H1 (cell line): ENCODE results near the gene KLHL3. TPM values are rescaled to one million over a fixed set of nuclear protein-coding genes. Genes with fewer than 3 reads are reported as not detected.

Experiments
- ASH2L ChIP-seq: fragments of 200-600, 300-600 bp; sonication (generic); IDR thresholded peaks from one replicate; pipeline ENCODE4 v1.7.1; 2017; ENCODE audit warnings: low read length
- CBX5 ChIP-seq: fragments of 300-800, 300-1000 bp; sonication (generic); IDR thresholded peaks from 2 replicates; pipeline ENCODE4 v1.7.1; 2016; ENCODE audit warnings: antibody characterized with exemption, low read length, low read depth
- CTCF ChIP-seq, 3 experiments: IDR thresholded peaks; 1 replicate in 2 of 3; 2 replicates in 1 of 3; pipeline versions ENCODE4 v1.5.1 to v1.6.1; 2011; ENCODE audit warnings: low read length in 3 of 3, mild to moderate bottlenecking in 3 of 3, inconsistent platforms in 2 of 3, low read depth in 1 of 3, moderate library complexity in 1 of 3; ENCODE audit not compliant: insufficient read depth in 1 of 3; ENCODE audit errors: control extremely low read depth in 1 of 3
- E2F6 ChIP-seq: IDR thresholded peaks from 2 replicates; pipeline ENCODE4 v1.6.1; 2012; ENCODE audit warnings: inconsistent platforms
- EGR1 ChIP-seq: IDR thresholded peaks from 2 replicates; pipeline ENCODE4 v1.6.1; 2011; ENCODE audit warnings: low read depth, low read length, borderline replicate concordance
- EP300 ChIP-seq, 2 experiments: IDR thresholded peaks; 1 replicate in 1 of 2; 2 replicates in 1 of 2; pipeline ENCODE4 v1.6.1; 2011 to 2012; ENCODE audit warnings: low read depth in 2 of 2, low read length in 2 of 2, mild to moderate bottlenecking in 2 of 2, borderline replicate concordance in 1 of 2, inconsistent platforms in 1 of 2, moderate library complexity in 1 of 2
- HDAC2 ChIP-seq, 2 experiments: fragments of 300-600 bp in 1 of 2; sonication (generic) in 1 of 2; IDR thresholded peaks; 2 replicates each; pipeline ENCODE4 v1.6.1; 2011 to 2012; ENCODE audit warnings: low read depth in 2 of 2, low read length in 2 of 2, mild to moderate bottlenecking in 2 of 2, moderate library complexity in 2 of 2, borderline replicate concordance in 1 of 2, inconsistent platforms in 1 of 2
- MAFK ChIP-seq: IDR thresholded peaks from 2 replicates; pipeline ENCODE4 v1.6.1; 2012; ENCODE audit warnings: low read depth, mild to moderate bottlenecking, improper control_type of control experiment, low read length
- POLR2A ChIP-seq, 2 experiments: IDR thresholded peaks; 1 replicate in 1 of 2; 2 replicates in 1 of 2; pipeline ENCODE4 v1.6.1; 2011; ENCODE audit warnings: low read depth in 2 of 2, low read length in 2 of 2, mild to moderate bottlenecking in 2 of 2; ENCODE audit errors: control extremely low read depth in 1 of 2
- POLR2AphosphoS5 ChIP-seq: IDR thresholded peaks from 2 replicates; pipeline ENCODE4 v1.6.1; 2011; ENCODE audit warnings: low read depth, low read length
- RFX5 ChIP-seq: IDR thresholded peaks from 2 replicates; pipeline ENCODE4 v1.6.1; 2011; ENCODE audit warnings: low read depth, low read length, improper control_type of control experiment, borderline replicate concordance
- SIN3A ChIP-seq, 2 experiments: IDR thresholded peaks in 1 of 2; conservative IDR thresholded peaks in 1 of 2; 2 replicates each; pipeline ENCODE4 v1.6.1; 2011 to 2012; ENCODE audit warnings: low read length in 2 of 2, improper control_type of control experiment in 1 of 2, low read depth in 1 of 2, mild to moderate bottlenecking in 1 of 2
- SP2 ChIP-seq: IDR thresholded peaks from 2 replicates; pipeline ENCODE4 v1.6.1; 2012; ENCODE audit warnings: mild to moderate bottlenecking, low read length, inconsistent platforms
- SP4 ChIP-seq: IDR thresholded peaks from 2 replicates; pipeline ENCODE4 v1.6.1; 2012; ENCODE audit warnings: low read length, inconsistent platforms
- TBP ChIP-seq: IDR thresholded peaks from 2 replicates; pipeline ENCODE4 v1.6.1; 2011; ENCODE audit warnings: low read depth, low read length, improper control_type of control experiment
- TCF12 ChIP-seq: IDR thresholded peaks from 2 replicates; pipeline ENCODE4 v1.6.1; 2011; ENCODE audit warnings: low read depth, mild to moderate bottlenecking, low read length
- polyA plus RNA-seq, 7 experiments: library from polyadenylated mRNA; depleted of rRNA in 3 of 7; stranded (reverse) in 5 of 7; unstranded in 2 of 7; fragments of >200 nt in 5 of 7; fragments of 200-250 nt in 2 of 7; gene quantifications; 1 replicate in 5 of 7; 2 replicates in 1 of 7; 4 replicates in 1 of 7; pipeline versions ENCODE4 v1.2.1 to v1.2.3, GENCODE V29; 2011 to 2013; ENCODE audit warnings: missing spikeins in 2 of 7, mixed read lengths in 2 of 7
- total RNA-seq: library from RNA; stranded (reverse); fragmentation: NEBNext Ultra II Directional; extraction: Animal tissue kit (Norgen Biotek cat#: 25700); gene quantifications from 2 replicates; pipeline ENCODE4 v1.2.1, GENCODE V29; 2021
- TF ChIP-seq, protein P1 (sequence below): IDR thresholded peaks from 2 replicates; pipeline ENCODE4 v1.6.1; 2011; ENCODE audit warnings: low read depth, mild to moderate bottlenecking, low read length; ENCODE audit not compliant: insufficient read depth
- TF ChIP-seq, protein P2 (sequence below): IDR thresholded peaks from 2 replicates; pipeline ENCODE4 v1.6.1; 2012; ENCODE audit warnings: low read length, inconsistent platforms

Gene KLHL3
- total and polyA plus RNA-seq, 2 of the 8 experiments (the other 6 are each of a cell fraction or from before 2014, with no cell fraction given): 7.4 to 13.7 TPM

GRCh38 chr5:137754188-137754960 lies 18.5 kb upstream of the KLHL3 start, which contains the start of gene HNRNPA0 (continued):
- TF ChIP-seq CBX5: no peak
- peak; percentile 98 for TF ChIP-seq POLR2AphosphoS5
- 0 out of 4 replicates have a peak, but pooled peaks have one; percentile 18 to 33 for TF ChIP-seq SIN3A (conservative IDR thresholded peaks at IDR 0.05 in 1 of 2, IDR thresholded peaks at IDR 0.05 in 1 of 2; ENCODE audit: low read depth in 1 of 2, low read length in 2 of 2)
- 0 out of 2 replicates have a peak, but pooled peaks have one; percentile 35 for TF ChIP-seq TCF12
- no peak for TF ChIP-seq MAFK
- TF ChIP-seq E2F6: no peak
- TF ChIP-seq CTCF (IDR thresholded peaks at IDR 0.05; ENCODE audit: control extremely low read depth in 1 of 3, insufficient read depth in 1 of 3, low read depth in 1 of 3, low read length in 3 of 3): no peak
- no peak for TF ChIP-seq RFX5
- TF ChIP-seq, protein P1, sequence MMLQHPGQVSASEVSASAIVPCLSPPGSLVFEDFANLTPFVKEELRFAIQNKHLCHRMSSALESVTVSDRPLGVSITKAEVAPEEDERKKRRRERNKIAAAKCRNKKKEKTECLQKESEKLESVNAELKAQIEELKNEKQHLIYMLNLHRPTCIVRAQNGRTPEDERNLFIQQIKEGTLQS: no peak
- peak; percentile 60 for TF ChIP-seq ASH2L
- TF ChIP-seq SP2: peak; percentile 35; the same call in 1 of the 2 replicates
- TF ChIP-seq SP4: peak; percentile 73; the same call in 1 of the 2 replicates
- TF ChIP-seq EGR1: peak; percentile 81
- TF ChIP-seq HDAC2 (IDR thresholded peaks at IDR 0.05; ENCODE audit: borderline replicate concordance in 1 of 2, low read depth in 2 of 2, low read length in 2 of 2): peak in 1 of 2 experiments; percentile 54; a peak in 1 of 4 replicates
- peak; percentile 18 to 100; a peak in 2 of 3 replicates for TF ChIP-seq EP300 (IDR thresholded peaks at IDR 0.05; ENCODE audit: borderline replicate concordance in 1 of 2, low read depth in 2 of 2, low read length in 2 of 2)
- peak; percentile 97 to 99 for TF ChIP-seq POLR2A (IDR thresholded peaks at IDR 0.05; ENCODE audit: control extremely low read depth in 1 of 2, low read depth in 2 of 2, low read length in 2 of 2)
- TF ChIP-seq, protein P2, sequence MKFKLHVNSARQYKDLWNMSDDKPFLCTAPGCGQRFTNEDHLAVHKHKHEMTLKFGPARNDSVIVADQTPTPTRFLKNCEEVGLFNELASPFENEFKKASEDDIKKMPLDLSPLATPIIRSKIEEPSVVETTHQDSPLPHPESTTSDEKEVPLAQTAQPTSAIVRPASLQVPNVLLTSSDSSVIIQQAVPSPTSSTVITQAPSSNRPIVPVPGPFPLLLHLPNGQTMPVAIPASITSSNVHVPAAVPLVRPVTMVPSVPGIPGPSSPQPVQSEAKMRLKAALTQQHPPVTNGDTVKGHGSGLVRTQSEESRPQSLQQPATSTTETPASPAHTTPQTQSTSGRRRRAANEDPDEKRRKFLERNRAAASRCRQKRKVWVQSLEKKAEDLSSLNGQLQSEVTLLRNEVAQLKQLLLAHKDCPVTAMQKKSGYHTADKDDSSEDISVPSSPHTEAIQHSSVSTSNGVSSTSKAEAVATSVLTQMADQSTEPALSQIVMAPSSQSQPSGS: peak; percentile 52; the same call in 1 of the 2 replicates
- TF ChIP-seq TBP: peak; percentile 97
